ENCODE results near the gene MYO6.
A peak's percentile ranks its signal among the peaks of the same experiment; 100 is the strongest.

The MYO6 gene

GRCh38 chr6:75766387-75766786, 17.3 kb downstream of the MYO6 start:
- DNase-seq (ENCODE audit: low spot score): no peak

- DNase-seq (ENCODE audit: low spot score): no peak
Measured at GRCh38 chr6:75770844-75771243, 21.8 kb downstream of the MYO6 start.

- no peak for DNase-seq (ENCODE audit: low spot score)
Measured at GRCh38 chr6:75775219-75775618, 26.2 kb downstream of the MYO6 start.

GRCh38 chr6:75776461-75776860, 27.4 kb downstream of the MYO6 start:
- DNase-seq (ENCODE audit: low spot score): no peak

GRCh38 chr6:75778757-75779156, 29.7 kb downstream of the MYO6 start:
- no peak for DNase-seq (ENCODE audit: low spot score)

GRCh38 chr6:75786152-75786551, 37.1 kb downstream of the MYO6 start:
- no peak for DNase-seq (ENCODE audit: low spot score)

GRCh38 chr6:75788894-75789293, 39.9 kb downstream of the MYO6 start:
- no peak for DNase-seq (ENCODE audit: low spot score)

- peak; percentile 53 for DNase-seq (ENCODE audit: low spot score)
Measured at GRCh38 chr6:75791881-75792280, 42.8 kb downstream of the MYO6 start.

- no peak for DNase-seq (ENCODE audit: low spot score)
Measured at GRCh38 chr6:75794351-75794846, 45.4 kb downstream of the MYO6 start.

- DNase-seq (ENCODE audit: low spot score): no peak
Measured at GRCh38 chr6:75794954-75795739, 46.1 kb downstream of the MYO6 start.

- DNase-seq (ENCODE audit: low spot score): no peak
Measured at GRCh38 chr6:75796723-75797122, 47.7 kb downstream of the MYO6 start.

- no peak for DNase-seq (ENCODE audit: low spot score)
Measured at GRCh38 chr6:75800133-75800532, 51.1 kb downstream of the MYO6 start.

- no peak for DNase-seq (ENCODE audit: low spot score)
Measured at GRCh38 chr6:75800708-75801505, 51.9 kb downstream of the MYO6 start.

- no peak for DNase-seq (ENCODE audit: low spot score)
Measured at GRCh38 chr6:75802366-75802765, 53.3 kb downstream of the MYO6 start.

GRCh38 chr6:75808507-75808906, 59.5 kb downstream of the MYO6 start:
- no peak for DNase-seq (ENCODE audit: low spot score)

GRCh38 chr6:75812560-75812959, 63.5 kb downstream of the MYO6 start:
- DNase-seq (ENCODE audit: low spot score): no peak

- no peak for DNase-seq (ENCODE audit: low spot score)
Measured at GRCh38 chr6:75813476-75814250, 64.6 kb downstream of the MYO6 start.

- no peak for DNase-seq (ENCODE audit: low spot score)
Measured at GRCh38 chr6:75815756-75816155, 66.7 kb downstream of the MYO6 start.

GRCh38 chr6:75818098-75818855, 69.2 kb downstream of the MYO6 start:
- DNase-seq (ENCODE audit: low spot score): no peak

GRCh38 chr6:75819776-75820487, 70.9 kb downstream of the MYO6 start:
- no peak for DNase-seq (ENCODE audit: low spot score)

- no peak for DNase-seq (ENCODE audit: low spot score)
Measured at GRCh38 chr6:75824160-75824559, 75.1 kb downstream of the MYO6 start.

All from kidney capillary endothelial cell (primary cell).